Measurements from ENCODE around the gene CFAP46.

The CFAP46 gene

DNA sequence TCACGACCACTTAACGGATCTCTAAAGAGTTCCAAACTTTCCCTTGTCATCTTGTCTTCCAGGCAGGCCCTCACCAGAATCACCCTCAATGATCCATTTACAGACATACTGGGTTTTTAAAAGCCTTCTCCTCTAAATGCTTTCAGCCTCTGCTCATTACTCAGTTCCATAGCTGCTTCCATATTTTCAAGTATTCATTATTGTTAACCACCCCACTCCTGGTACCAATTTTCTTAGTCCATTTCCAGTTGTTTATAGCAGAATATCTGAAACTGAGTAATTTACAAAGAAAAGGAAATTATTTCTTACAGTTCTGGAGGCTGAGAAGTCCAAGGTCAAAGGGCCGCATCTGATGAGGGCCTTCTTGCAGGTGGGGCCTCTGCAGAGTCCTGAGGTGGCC is 100.0 kb downstream of the CFAP46 start:
- no peak for DNase-seq (ENCODE audit: low spot score)

- no peak for DNase-seq (ENCODE audit: low spot score)
Observed at GRCh38 chr10:132841615-132841975, 100.8 kb downstream of the CFAP46 start.

DNA sequence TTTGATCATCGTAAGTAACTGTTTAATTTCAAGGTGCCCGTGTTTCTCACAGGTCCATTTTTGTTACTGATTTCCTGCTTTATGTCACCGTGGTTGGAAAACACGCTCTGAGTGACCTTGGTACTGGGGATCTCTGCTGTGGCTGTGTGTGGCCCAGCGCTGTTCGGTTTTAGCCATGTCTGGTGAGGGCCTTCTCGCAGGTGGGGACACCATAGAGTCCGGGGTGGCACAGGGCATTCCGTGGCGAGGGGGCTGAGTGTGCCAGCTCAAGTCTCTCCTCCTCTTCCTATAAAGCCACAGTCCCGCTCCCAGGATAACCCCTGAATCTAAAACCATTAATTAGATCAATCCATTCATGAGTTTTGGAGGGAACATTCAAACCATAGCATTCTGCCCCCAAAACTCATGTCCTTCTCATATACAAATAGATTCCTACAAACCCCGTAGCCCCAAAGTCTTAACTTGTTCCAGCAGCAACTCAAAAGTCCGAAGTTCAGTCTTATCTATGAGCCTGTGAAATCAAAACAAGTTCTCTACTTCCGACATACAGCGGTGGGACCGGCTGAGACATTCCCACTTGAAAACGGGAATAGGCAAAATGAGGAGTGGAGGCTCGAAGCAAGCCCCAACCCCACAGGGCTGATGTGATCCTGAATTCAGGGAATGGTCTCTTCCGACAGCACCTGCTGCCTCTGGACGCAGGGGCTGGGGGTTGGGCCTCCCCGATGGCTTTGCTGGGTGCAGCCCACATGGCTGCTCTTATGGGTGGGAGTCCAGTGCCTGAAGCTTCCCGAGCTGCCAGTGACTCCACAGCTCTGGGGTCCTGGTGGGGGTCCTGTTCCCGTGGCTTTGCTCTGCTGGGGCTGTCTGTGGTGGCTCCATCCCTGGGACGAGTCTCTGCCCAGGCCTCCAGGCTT is 101.4 kb downstream of the CFAP46 start:
- DNase-seq (ENCODE audit: low spot score): no peak

DNA sequence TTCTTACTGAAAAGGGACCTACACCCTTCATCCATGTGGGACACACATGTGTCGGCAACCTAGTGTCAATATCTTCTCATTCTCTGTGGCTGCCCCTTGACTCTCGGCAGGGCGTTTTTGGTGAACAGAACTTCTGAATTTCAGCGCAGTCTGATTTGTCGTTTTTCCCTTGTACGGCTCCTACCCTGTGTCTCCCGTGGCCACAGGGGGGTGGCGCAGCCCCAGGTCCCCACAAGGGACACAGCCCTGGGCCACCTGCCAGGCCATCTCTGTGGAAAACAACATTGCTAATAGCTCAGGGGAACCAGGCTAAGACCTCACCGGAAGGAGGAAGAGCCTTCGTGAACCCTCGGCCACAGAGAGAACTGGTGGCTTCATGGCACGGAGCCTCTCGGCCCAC is 103.3 kb downstream of the CFAP46 start:
- DNase-seq (ENCODE audit: low spot score): no peak

GRCh38 chr10:132838346-132838970 is 103.9 kb downstream of the CFAP46 start:
- no peak for DNase-seq (ENCODE audit: low spot score)

- DNase-seq (ENCODE audit: low spot score): no peak
Observed at GRCh38 chr10:132837905-132838304, 104.5 kb downstream of the CFAP46 start.

- no peak for DNase-seq (ENCODE audit: low spot score)
Observed at GRCh38 chr10:132836832-132837540, 105.4 kb downstream of the CFAP46 start.

DNA sequence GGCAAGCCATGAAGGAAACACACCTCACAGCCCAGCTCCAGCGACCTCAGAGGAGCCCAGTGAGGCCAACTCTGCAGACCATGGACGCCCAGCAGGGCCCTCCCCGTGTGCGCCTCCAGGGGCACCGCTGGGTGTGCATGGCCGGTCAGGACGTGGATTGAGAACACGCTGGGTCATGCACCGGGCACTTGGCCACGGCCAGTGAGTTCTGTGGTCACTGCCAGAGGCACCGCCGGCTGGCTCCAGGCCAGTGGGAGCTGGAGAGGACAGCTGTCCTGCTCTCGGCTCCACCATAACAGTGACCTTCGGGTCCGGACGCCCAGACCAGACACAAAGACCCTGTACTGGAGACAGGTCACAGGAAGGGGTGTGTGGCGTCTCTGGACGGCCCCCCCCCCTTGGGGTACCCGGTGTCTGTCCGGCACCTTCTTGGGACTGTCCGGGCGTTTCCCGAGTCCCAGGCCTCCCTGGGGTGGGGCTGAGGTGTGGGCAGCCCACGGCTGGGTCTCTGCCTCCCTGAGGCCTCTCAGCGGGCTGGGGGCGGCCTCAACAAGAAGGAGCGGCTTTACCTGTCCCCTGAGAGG is 106.0 kb downstream of the CFAP46 start:
- no peak for DNase-seq (ENCODE audit: low spot score)

DNA sequence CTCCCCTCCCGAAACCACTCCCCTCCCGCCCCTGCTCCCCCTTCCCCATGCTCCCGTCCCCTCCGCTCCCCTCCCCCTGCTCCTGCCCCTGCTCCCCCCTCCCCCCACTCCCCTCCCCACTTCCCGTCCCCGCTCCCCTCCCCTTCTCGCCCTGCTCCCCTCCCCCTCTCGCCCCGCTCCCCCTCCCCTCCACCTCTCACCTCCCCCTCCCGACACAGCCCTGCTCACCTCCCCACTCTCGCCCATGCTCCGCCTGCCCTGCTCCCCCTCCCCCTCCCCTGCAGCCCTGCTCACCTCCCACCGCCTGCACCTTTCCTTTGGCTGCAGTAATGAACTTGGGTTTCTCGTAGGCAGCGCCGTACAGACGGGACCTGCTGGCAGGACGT is 106.5 kb downstream of the CFAP46 start:
- DNase-seq (ENCODE audit: low spot score): no peak

DNA sequence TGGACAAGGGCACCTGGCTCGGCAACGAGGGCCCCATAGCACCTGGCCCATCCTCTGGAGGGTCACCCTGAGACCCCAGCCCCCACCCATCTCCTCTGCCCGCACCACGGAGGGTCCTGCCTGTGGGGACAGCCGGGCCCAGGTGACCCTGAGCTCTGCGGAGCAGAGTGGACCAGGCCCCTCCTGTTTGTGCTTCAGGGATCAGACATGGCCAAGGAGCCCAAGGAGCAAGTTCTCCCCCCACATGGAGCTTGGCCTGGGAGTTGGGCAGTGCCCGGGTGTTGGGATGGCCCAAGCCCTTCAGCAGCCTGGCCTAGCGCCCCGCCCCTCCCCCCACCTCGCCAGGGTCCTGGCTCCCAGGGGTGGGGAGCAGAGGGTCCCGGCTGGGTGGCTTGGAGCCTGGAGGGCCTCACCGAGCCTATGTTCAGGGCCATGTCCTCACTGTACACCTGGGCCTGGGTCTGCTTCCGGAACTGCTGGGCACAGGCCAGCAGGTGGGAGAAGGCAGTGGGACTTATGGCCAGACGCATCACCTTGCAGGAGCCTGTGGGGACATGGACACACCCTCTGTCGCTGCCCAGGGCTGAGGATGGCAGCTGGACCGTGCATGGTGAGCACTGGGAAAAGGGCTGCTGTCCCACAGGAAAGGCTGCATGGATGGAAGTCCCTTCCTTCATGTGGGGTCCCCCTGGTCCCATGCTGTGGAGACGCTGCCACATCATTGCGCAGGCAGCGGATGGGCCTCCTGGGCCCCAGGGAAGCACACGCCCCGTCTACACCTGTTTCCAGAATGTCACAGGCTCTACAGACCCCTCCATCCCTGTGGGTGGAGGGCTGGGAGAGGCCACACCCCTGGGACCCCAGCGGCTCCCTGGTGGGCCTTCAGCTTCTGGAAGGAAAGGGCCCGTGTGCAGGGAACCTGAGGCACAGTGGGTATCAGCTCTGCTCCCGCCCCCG is 107.2 kb downstream of the CFAP46 start:
- DNase-seq (ENCODE audit: low spot score): no peak

GRCh38 chr10:132834311-132834761 is 108.0 kb downstream of the CFAP46 start:
- DNase-seq (ENCODE audit: low spot score): no peak

GRCh38 chr10:132833421-132834111 is 108.8 kb downstream of the CFAP46 start:
- no peak for DNase-seq (ENCODE audit: low spot score)

DNA sequence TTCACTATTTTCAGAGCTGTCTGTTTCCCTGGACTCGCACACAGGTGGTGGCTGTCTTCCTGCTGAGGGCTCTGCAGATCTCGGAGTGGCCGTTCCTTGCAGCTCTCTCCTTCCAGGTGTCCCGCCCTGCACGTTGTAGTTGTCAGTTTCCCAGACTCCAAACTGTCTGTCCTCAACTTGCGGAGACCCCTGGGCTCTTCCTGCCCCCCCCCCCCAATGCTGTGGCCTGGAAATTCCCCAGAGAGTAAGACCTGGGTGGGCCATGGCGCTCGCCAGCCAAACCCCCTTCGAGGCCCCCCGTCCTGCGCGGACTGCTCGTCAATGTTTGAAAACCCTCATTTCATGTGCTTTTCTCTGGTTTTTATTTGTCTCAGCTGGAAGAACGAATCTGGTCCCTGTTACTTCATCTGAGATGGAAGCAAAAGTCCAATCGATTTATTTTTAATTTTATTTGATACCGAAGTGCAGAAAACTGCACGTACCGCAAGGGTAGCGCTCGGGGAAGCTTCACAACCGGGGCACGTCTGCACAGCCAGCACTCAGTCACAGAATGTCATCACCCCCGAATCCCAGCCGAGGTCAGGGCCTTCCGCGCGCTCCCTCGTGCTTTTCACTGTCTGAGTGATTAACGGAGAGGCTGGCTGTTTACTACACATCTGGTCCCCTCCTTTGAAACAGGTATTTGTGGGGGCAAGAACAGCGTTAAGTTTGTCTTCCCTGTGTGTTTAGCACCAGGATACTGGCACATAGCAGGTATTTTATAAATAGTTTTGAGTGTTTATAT is 110.0 kb downstream of the CFAP46 start:
- no peak for DNase-seq (ENCODE audit: low spot score)

- DNase-seq (ENCODE audit: low spot score): no peak
Observed at GRCh38 chr10:132829403-132829802, 113.0 kb downstream of the CFAP46 start.

DNA sequence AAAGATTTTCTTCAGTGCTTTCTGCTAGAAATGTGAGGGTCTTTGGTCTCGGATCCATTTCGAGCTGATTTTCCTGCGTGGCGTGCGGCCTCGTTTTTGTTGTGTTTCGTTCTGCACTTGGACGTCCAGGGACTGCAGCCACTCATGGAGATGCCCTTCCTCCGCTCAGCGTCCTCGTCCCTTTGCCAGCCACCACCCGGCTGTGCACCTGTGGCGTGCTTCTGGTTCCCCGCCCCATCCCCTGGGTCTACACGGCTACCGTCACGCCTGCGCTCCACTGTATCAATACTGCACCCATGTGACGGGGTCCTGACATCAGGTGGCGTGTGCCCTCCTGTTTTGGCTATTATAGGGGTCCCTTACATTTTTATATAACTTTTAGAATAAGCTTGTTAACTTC is 113.7 kb downstream of the CFAP46 start:
- no peak for DNase-seq (ENCODE audit: low spot score)

DNA sequence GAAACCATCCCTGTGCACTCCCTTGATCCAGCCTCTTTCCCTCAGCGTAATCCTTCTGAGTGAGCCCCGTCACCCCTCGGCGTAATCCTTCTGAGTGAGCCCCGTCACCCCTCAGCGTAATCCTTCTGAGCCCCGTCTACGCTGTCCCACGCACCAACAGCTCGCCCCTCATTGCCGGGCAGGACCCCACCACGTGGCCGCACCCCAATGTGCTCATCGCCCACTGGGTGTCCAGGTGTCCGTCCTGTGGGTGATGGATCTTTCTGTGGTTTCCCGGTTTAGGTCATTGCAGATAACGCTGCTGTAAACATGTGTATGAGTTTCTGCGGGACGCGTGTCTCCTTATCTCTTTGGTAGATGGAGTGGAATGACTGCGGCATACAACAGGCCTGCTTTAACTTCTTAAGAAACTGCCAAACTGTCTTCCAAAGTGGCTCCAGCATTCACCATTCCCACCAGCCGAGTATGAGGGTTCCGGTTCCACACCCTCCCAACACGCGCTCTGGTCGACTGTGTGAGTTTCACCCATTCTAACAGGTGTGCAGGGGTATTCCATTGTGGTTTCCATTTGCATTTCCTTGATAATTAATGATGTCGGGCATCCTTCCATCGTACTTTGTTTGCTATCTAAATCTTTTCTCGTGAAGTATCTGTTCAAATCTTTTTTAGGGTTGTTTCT is 114.4 kb downstream of the CFAP46 start:
- no peak for DNase-seq (ENCODE audit: low spot score)

GRCh38 chr10:132827423-132827789 is 115.0 kb downstream of the CFAP46 start:
- no peak for DNase-seq (ENCODE audit: low spot score)

DNA sequence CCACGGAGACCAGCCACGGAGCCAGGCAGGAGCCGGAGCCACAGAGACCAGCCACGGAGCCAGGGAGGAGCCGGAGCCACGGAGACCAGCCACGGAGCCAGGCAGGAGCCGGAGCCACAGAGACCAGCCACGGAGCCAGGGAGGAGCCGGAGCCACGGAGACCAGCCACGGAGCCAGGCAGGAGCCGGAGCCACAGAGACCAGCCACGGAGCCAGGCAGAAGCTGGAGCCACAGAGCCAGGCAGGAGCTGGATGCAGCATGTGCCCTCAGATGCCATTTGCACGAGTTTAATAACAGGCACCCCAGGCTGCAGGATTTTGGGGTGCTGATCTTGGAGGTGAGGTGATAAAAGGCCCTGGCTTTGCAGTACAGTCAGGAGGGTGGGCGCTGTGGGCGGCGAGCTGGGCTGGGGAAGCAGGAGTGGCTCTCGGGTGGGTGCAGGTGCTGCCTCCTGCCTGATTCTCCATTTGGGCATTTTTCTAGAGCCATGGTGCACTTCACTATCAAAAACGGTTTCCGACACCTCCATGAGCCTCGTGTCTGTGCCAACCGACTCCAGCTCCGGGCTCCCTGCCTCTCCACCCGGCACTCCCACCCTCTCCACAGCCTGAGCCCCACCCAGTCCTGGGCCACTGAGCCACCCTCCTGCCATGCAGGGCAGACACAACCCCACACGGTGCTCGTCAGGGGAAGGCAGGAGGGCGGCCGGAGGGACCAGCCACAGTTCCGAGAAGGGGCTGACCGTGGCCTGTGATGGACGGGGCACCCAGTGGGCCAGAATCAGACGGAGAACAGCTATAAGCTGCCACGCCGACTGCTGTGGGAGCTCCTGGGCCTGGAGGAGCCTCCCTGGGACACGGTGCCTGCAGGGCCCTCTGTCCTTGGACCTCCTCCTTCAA is 115.6 kb downstream of the CFAP46 start:
- no peak for DNase-seq (ENCODE audit: low spot score)

Data from RKO (cell line).